Uterus (tissue), 2 donors: Measurements from ENCODE around the gene KATNA1.

Source experiments
- CTCF ChIP-seq, 4 experiments: fragments of 200-600 bp in 2 of 4; fragments of 450-650 bp in 2 of 4; sonication (generic) in 2 of 4; IDR thresholded peaks; one replicate each; pipeline ENCODE4 v1.5.1; 2016 to 2019; ENCODE audit warnings: antibody characterized with exemption in 4 of 4, mild to moderate bottlenecking in 2 of 4, moderate library complexity in 1 of 4
- POLR2A ChIP-seq, 2 donors: fragments of 450-650 bp; IDR thresholded peaks; one replicate each; pipeline ENCODE4 v1.6.1; 2016; ENCODE audit warnings: antibody characterized with exemption in 2 of 2, mild to moderate bottlenecking in 1 of 2, moderate library complexity in 1 of 2

GRCh38 chr6:149648148-149649145 lies at the start of gene KATNA1:
- peak in 3 of 4 experiments; percentile 4 to 17 (median 9) for TF ChIP-seq CTCF (IDR thresholded peaks at IDR 0.05)
- TF ChIP-seq POLR2A (IDR thresholded peaks at IDR 0.05), result peak; percentile 15 to 66
